Neural cell (in vitro differentiated cells): ENCODE data around the gene CARD16.

Experiments
- EZH2 ChIP-seq: fragments of 200-600, 300-800 bp; shearing (Covaris generic), sonication (generic); IDR thresholded peaks from 2 replicates; pipeline ENCODE4 v1.6.1; 2014; ENCODE audit warnings: antibody characterized with exemption, low read length, borderline replicate concordance, mild to moderate bottlenecking; ENCODE audit not compliant: insufficient read depth, poor library complexity, severe bottlenecking
- POLR2AphosphoS5 ChIP-seq: IDR thresholded peaks from 2 replicates; pipeline ENCODE4 v1.6.1; 2012
- RAD21 ChIP-seq: fragments of 450-650 bp; conservative IDR thresholded peaks from 2 replicates; pipeline ENCODE4 v1.6.1; 2014; ENCODE audit warnings: antibody characterized with exemption, mild to moderate bottlenecking, moderate library complexity
- TAF1 ChIP-seq: IDR thresholded peaks from 2 replicates; pipeline ENCODE4 v1.6.1; 2012; ENCODE audit warnings: low read depth
- TF ChIP-seq, protein P1 (sequence below): fragments of 450-650 bp; IDR thresholded peaks from 2 replicates; pipeline ENCODE4 v1.5.1; 2014; ENCODE audit warnings: antibody characterized with exemption, mild to moderate bottlenecking, moderate library complexity; ENCODE audit not compliant: poor library complexity, severe bottlenecking
- TF ChIP-seq, protein P2 (sequence below): IDR thresholded peaks from 2 replicates; pipeline ENCODE4 v1.6.1; 2012; ENCODE audit warnings: borderline replicate concordance

- TF ChIP-seq, protein P1, sequence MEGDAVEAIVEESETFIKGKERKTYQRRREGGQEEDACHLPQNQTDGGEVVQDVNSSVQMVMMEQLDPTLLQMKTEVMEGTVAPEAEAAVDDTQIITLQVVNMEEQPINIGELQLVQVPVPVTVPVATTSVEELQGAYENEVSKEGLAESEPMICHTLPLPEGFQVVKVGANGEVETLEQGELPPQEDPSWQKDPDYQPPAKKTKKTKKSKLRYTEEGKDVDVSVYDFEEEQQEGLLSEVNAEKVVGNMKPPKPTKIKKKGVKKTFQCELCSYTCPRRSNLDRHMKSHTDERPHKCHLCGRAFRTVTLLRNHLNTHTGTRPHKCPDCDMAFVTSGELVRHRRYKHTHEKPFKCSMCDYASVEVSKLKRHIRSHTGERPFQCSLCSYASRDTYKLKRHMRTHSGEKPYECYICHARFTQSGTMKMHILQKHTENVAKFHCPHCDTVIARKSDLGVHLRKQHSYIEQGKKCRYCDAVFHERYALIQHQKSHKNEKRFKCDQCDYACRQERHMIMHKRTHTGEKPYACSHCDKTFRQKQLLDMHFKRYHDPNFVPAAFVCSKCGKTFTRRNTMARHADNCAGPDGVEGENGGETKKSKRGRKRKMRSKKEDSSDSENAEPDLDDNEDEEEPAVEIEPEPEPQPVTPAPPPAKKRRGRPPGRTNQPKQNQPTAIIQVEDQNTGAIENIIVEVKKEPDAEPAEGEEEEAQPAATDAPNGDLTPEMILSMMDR: no peak
- TF ChIP-seq EZH2 (no peak), TAF1 (no peak), POLR2AphosphoS5 (no peak), RAD21 (no peak)
- TF ChIP-seq, protein P2, sequence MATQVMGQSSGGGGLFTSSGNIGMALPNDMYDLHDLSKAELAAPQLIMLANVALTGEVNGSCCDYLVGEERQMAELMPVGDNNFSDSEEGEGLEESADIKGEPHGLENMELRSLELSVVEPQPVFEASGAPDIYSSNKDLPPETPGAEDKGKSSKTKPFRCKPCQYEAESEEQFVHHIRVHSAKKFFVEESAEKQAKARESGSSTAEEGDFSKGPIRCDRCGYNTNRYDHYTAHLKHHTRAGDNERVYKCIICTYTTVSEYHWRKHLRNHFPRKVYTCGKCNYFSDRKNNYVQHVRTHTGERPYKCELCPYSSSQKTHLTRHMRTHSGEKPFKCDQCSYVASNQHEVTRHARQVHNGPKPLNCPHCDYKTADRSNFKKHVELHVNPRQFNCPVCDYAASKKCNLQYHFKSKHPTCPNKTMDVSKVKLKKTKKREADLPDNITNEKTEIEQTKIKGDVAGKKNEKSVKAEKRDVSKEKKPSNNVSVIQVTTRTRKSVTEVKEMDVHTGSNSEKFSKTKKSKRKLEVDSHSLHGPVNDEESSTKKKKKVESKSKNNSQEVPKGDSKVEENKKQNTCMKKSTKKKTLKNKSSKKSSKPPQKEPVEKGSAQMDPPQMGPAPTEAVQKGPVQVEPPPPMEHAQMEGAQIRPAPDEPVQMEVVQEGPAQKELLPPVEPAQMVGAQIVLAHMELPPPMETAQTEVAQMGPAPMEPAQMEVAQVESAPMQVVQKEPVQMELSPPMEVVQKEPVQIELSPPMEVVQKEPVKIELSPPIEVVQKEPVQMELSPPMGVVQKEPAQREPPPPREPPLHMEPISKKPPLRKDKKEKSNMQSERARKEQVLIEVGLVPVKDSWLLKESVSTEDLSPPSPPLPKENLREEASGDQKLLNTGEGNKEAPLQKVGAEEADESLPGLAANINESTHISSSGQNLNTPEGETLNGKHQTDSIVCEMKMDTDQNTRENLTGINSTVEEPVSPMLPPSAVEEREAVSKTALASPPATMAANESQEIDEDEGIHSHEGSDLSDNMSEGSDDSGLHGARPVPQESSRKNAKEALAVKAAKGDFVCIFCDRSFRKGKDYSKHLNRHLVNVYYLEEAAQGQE: no peak
Measured at GRCh38 chr11:105052487-105052886, 7.4 kb upstream of the CARD16 start.
